Colon (tissue), 2 donors: ENCODE measurements around the gene ARTN.

ENCODE experiments used
- FAIRE-seq: peaks from 2 replicates; lab custom pipeline; 2012; peaks lifted over from hg19 to GRCh38; lab: Jason Lieb, UNC
- donor health status: control.
- donor health status: control.

The ARTN gene

DNA sequence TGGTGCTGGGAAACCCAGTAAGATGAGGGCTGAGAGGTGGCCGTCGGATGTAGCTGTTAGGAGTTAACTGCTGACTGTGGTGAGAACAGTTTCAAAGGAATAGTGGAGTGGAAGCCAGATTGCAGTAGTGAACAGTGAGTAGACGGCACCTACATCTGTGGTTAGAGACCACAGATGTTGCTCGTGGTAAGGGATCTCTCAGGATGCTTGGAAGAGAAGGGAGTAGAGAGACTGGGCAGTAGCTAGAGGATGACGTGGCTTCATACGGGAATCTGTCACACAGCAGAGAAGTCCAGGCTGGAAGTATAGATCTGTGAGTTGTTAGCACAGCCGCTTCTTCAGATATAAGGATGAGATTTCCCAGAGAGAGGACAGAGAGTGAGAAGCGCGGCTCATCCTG lies 7.8 kb upstream of the ARTN start:
- FAIRE-seq: no peak

DNA sequence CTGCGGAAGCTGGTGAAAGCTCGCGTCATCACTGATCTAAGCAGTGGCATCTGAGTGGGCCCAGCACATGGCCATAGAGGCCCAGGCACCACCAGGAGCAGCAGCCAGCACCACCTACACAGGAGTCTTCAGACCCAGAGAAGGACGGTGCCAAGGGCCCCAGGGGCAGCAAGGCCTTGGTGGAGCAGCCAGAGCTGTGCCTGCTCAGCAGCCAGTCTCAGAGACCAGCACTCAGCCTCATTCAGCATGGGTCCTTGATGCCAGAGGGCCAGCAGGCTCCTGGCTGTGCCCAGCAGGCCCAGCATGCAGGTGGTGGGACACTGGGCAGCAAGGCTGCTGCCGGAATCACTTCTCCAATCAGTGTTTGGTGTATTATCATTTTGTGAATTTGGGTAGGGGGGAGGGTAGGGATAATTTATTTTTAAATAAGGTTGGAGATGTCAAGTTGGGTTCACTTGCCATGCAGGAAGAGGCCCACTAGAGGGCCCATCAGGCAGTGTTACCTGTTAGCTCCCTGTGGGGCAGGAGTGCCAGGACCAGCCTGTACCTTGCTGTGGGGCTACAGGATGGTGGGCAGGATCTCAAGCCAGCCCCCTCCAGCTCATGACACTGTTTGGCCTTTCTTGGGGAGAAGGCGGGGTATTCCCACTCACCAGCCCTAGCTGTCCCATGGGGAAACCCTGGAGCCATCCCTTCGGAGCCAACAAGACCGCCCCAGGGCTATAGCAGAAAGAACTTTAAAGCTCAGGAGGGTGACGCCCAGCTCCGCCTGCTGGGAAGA lies 3.2 kb upstream of the ARTN start:
- no peak for FAIRE-seq

DNA sequence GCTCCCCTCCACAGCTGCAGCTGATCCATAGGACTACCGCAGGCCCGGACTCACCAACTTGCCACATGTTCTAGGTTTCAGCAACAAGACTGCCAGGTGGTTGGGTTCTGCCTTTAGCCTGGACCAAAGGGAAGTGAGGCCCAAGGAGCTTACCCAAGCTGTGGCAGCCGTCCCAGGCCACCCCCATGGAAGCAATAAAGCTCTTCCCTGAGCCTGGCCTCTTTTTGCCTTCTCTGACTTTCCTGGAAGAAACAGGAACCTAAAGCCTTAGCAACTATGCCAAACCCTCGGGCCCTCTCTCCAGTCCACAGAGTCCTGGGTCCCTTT lies 2.7 kb upstream of the ARTN start:
- no peak for FAIRE-seq

DNA sequence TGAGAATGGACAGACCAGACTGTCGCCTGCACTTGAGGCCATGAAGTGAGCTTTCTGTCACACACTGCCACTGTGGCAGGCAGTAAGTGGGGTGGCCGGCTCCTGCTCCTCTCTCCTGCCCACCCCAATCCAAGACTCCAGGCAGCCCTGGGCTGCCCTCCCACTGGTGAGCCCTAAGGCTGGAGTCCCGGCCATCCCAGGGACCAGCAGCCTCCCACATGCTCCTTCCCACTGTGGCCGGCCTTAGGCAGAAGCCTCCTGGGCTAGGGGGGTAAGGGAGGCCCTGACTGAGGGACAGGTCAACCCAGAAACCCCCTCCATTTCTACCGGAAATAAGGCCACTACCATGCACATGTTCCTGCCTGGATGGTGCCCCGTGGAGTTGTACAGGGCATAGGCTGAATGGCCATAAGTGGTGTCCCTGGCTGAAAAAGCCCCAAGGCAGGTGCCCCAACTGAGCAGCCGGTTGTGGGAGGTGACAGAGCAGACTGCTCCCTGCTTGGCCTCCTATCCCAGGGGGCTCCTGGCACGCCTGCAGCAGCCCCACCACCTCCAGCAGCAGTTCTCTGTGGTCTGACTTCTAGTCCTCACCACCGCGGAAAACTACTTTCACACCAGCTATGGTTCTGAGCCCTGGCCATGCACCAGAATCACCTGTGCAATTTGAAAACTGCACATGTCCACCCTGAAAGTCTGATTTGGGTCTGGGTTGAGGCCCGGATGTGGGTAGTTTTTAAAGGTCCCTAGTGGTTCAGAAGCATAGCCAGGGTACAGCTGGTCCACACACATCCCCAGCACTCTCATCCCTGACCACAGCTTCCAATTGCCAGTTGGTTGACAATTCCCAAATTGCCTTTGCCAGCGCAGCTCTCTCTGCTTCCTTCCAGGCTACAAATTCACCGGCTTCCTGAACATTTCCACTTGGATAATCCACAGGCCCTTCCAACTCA lies 1.6 kb upstream of the ARTN start:
- no peak for FAIRE-seq

DNA sequence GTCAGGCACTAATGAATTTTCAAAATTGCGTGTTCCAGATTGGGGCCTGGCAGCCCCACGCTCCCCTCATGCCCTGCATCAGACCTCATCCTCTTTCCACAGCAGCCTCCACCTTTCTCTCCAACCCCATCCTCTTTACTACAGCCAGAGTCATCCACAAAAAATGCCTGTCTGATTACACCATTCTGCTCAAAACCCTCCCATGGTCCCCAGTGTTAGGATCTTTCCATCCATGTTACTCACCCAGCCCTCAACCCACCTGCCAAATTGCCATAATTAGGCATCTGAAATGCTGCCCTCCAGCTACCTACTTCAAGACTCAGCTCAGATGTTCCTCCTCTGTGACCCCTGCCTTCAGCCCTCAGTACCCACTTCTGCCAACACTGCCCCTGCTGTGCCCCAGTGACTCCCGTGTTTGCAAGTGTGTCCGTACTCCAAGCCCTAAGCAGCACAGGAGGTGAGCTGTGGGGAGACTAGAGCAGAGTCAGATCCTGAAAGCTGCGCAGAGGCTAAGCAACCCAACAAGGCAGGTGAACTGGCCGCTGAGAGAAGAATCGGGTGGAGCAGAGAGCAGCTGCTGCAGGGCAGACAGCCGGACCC lies 715 bp upstream of the ARTN start:
- no peak for FAIRE-seq

DNA sequence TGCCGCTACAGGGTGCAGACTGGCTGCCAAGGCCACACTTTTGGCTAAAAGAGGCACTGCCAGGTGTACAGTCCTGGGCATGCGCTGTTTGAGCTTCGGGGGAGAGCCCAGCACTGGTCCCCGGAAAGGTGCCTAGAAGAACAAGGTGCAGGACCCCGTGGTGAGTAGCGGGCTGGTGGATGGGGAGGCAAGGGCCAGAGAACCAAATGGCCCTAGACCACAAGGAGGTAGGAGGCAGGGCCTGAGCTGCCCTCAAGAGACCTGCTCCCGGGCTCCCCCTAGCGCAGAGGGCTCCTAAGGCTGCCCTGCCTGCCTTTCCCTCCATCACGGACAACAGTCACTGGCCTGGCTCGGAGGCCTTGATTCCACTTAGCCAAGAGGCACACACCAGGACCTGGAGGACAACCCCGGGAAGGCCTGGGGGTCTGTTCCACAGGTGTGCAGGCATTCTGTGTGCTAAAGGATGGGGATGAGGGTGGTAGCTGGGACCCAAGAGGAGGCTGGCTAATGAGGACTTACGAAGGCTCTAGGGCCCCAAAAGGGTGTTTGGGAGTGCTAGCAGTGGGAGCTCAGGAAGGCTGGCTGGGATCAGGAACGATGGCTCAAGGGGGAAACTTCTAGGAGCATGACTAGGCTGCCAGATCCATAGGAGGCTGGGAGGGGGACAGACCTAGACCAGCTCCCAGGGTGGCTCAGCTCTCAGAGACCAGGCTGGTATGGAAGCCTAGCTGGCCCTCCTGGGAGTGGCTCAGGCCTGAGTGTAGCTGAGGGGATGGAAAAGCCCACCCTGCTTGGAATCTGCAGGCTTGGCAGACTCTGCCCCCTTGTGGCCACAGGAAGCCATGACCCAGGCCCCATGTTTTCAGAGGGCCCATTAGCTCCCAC lies 742 bp downstream of the ARTN start:
- no peak for FAIRE-seq

DNA sequence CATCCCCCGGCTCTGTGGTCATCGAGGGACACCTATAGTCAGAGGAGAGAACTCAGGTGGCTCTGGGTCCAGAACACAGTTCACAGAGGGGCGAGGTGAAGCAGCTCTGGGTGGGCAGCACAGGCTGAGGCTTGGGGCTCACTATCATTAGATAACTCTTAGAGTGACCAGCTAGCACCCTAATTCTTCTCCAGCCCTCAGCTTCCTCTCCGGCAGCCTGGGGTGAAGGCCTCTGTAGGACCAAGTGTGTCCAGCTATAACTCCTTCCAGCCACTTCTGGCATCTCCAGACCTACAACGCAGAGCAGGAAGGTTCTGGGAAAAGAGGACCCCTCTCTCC lies 1.4 kb downstream of the ARTN start:
- no peak for FAIRE-seq

DNA sequence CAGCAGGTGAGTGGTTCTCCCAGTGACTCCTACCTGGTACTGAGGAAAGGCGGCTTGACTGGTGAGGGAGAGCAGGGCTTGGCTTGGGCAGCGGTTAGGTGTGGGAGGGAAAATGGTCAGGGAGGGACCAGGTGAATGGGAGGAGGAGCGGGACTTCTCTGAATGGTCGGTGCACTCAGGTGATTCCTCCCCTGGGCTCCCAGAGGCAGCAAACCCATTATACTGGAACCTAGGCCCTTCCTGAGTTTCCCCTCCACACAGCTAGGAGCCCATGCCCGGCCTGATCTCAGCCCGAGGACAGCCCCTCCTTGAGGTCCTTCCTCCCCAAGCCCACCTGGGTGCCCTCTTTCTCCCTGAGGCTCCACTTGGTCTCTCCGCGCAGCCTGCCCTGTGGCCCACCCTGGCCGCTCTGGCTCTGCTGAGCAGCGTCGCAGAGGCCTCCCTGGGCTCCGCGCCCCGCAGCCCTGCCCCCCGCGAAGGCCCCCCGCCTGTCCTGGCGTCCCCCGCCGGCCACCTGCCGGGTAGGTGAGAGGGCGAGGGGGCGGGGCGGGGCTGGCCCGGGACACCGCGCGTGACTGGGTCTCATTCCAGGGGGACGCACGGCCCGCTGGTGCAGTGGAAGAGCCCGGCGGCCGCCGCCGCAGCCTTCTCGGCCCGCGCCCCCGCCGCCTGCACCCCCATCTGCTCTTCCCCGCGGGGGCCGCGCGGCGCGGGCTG lies 2.3 kb downstream of the ARTN start:
- FAIRE-seq: no peak

DNA sequence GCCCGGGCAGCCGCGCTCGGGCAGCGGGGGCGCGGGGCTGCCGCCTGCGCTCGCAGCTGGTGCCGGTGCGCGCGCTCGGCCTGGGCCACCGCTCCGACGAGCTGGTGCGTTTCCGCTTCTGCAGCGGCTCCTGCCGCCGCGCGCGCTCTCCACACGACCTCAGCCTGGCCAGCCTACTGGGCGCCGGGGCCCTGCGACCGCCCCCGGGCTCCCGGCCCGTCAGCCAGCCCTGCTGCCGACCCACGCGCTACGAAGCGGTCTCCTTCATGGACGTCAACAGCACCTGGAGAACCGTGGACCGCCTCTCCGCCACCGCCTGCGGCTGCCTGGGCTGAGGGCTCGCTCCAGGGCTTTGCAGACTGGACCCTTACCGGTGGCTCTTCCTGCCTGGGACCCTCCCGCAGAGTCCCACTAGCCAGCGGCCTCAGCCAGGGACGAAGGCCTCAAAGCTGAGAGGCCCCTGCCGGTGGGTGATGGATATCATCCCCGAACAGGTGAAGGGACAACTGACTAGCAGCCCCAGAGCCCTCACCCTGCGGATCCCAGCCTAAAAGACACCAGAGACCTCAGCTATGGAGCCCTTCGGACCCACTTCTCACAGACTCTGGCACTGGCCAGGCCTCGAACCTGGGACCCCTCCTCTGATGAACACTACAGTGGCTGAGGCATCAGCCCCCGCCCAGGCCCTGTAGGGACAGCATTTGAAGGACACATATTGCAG lies 3.0 kb downstream of the ARTN start:
- no peak for FAIRE-seq

DNA sequence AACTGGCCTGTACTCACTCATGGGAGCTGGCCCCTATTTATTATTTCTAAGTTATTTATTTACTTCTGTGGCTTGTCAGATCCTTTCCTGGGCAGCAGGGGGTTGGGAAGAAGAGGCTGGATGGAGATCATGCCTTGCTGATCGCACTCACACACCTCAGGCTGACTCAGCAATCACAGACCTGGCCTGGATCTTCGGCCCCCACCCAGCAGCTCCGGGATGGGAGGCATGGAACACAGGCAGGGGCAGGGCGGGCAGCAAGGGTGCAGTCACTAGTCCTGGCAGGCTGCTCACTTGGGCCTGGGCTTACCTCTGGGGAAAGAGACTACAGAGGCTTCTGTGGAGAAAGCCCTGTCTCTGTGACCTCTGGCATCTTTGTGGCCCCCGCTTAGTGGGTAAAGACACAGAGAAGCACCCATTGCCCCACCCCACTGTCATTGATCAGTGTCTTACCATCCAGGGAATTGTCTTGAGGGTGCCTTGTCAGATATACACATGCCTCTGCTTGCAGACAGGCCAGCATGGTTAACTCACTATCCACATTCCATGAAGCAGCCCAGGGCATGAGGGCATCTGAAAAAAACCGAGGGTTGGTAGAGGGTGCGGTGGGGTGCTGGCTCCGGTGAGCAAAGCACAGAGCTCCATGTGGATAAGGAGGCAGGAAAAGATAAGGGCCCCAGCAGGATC lies 3.7 kb downstream of the ARTN start:
- no peak for FAIRE-seq

DNA sequence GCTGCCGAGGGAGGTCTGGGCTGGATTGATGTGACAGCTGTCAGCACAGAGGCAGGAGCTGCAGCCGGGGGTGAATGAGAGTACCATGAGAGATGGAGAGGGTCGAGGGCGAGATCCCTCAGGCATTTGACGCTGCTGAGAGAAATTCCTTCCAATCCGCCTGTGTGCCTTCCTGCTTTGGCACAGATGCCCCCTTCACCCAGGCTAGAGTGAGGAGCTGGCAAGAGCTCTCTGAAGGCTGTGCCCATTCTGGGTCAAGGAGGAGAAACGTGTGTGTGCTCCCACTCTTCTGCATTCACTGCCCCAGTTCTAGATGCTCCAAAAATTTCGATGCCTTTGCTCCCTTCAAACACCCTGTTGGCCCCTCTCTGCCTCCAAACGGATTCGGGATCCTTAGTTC lies 4.8 kb downstream of the ARTN start:
- FAIRE-seq: no peak

DNA sequence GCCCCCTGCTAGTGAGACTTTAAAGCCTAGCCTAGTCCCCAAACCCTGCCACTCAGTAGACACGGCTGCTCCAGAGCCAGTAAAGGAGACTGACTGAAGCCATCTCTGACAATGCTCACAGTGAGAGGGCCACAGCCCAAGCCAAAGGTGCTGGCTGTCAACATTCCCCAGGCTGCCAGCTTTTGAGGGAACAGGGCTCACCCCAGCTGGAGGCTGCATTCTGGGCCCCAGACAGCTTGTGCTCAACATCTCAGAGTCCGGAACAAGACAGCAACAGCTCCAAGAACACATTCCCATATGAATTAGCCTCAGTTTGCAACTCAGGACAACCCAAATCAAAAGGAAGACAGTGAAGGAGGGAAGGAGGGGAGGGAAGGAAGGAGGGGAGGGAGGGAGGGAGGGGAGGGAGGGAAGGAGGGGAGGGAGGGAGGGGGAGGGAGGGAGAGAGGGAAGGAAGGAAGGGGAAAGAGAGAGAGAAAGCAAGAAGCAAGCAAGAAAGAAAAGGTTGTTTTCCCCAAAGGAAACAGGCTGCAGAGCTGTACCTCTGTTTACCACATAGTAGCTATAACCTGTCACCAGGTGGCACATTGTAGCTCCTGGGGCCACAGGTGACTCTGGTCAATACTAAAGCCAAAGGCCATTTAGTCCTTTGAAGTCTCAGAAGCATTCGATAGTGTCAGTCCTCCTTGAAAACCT lies 5.4 kb downstream of the ARTN start:
- no peak for FAIRE-seq

DNA sequence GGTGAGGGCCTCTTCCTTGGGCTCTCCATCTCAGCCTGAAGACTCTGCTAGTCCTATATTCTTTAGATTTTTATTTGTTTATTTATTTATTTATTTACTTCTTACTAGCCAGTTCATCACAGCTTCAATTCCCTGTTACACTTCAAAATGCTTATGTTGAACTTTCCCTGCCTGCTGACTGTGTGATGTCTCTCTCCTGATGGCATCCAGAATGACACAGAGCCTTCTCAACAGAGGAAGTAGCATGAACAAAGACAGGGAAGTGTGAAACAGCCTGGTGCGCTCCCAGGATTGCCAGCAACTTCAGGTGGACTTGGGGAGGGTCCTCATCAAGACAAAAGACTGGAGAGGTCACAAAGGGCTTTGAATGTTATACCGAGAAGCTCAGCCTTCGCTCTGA lies 8.8 kb downstream of the ARTN start:
- FAIRE-seq: no peak

DNA sequence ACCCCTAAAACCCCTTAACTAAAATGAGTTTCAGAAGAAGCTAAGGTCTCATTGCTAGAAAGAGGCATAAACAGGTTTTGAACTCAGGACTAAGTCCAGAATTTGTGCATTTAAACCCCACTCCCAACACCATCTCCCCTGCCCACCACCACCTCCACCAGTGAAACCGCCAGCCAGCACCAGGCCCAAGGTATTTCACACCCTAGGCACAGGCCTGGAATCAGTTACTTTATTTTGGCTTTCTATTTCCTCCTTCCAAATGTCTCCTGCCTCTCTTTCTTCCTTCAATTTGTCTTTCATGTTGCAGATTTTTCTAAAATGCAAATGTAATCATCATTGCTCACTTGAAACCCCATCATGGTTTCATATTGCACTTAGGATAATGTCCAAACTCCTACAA lies 11.3 kb downstream of the ARTN start:
- FAIRE-seq: no peak

DNA sequence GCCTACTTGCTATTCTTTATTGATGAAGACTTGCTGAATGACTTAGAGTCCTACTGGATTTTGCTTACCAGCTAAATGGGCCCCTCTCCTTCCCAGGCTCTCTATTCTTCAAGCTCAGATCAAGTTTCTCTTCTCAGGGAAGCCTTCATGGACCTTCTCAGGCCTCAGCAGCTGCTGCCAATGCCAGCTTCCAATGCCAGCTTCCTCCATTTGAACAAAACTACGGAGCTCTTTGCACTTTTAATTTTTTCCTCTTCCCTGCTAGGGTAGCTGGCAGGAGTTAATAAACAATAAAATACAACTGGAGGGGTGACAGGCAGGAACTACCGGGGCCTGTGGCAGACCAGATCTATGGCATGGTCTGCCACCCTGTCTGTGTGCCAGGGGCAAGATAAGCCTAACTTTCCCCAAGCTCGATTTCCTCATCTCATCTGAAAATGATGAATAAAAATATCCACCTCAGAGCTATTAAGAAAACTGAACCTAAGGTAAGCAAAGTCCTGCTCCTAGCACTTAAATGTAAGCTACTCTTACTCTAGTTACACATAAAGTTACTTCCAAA lies 12.2 kb downstream of the ARTN start:
- no peak for FAIRE-seq

DNA sequence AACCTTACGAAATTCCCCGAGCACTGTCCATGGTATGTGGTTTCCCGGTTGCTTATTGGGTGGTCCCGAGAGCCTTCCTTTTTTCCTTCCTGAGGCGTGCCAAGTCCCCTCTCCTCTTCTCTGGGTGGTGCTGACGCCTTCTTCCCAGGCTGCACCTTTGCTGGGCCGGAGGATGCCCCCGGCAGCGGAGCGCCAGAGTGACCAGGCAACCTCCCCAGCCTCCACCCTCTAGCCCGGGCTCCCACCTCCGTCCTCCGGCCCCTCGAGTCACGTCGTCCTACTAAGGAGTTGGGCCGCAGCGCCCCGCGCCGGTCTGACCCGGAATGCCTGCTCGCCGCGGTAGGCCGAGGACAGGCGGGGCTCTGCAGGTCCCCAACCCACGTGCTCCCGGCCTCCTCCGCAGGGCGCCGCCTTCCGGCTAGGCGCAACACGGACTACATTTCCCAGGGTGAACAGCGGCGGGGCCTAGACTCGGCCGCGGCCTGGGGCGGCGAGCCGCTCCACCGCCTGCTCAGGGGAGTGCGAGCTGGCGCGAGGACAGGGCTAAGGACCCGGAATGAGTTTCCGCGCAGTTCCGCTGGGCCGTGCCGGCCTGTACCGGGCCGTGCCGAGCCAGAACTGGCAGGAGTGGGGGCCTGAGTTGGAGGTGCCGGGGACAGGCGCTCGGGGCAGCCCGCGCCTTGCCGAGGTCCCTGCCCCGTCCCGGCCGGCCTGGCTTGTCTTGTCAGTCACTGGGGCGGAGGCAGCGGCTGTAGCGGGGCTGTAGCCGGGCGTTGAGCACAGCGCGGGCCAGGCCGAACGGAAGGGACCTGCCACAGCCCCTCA lies 12.8 kb downstream of the ARTN start, which contains the start of gene IPO13:
Gene IPO13, plus strand, starts transcription at position 715 of the 825 bp plus-strand sequence. CDS start 651 bp downstream, outside the sequence.
- no peak for FAIRE-seq

DNA sequence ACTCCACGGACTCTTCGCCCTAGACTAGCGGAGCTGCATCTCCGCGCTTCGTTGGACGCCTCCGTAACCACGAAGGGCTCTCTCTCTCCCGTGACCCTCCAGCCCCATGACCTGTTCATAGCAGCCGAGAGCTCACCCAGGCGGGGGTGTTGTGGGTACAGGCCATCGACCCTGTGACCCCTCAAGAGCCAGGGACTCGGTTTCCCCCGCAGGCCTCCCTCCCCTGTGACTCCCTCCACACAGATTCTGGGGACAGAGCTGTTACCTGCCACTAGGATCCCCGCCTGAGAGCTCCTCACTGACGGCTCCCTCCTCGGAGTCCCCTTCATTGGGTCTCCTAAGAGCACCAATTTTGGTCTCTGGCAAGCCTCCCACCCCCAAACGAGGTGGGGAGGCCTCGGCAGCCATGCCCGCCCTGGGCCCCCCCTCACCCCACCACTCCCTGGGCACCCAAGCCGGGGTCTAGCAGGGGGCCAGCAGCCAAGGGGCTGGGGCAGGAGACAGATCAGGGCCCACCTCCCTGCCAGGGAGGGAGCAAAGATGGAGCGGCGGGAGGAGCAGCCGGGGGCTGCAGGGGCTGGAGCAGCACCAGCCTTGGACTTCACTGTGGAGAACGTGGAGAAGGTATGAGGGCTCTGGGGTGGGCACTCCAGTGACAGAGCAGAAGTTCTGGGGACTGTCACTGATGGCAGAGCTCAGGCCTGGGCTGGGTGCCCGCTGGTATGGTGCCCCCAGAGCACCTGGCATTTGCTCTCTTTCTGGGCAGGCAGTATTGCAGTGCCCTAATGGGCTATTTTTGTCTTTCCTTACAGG lies 13.7 kb downstream of the ARTN start:
- no peak for FAIRE-seq
